ENCODE measurements around the gene BTBD2.

Gene BTBD2

GRCh38 chr19:1975162-1975480 is 40.4 kb downstream of the BTBD2 start:
- no peak for DNase-seq (ENCODE audit: insufficient read length, low spot score)
- FAIRE-seq: no peak
- TF ChIP-seq CTCF (IDR thresholded peaks at IDR 0.05; ENCODE audit: insufficient read depth, missing control alignments): no peak

GRCh38 chr19:1974381-1975161 is 40.9 kb downstream of the BTBD2 start:
- FAIRE-seq: no peak
- DNase-seq (ENCODE audit: insufficient read length, low spot score): no peak
- TF ChIP-seq CTCF (IDR thresholded peaks at IDR 0.05; ENCODE audit: insufficient read depth, missing control alignments): no peak

- DNase-seq (ENCODE audit: insufficient read length, low spot score) (no peak), FAIRE-seq (no peak)
- no peak for TF ChIP-seq CTCF (IDR thresholded peaks at IDR 0.05; ENCODE audit: insufficient read depth, missing control alignments)
Measured at GRCh38 chr19:1970806-1971502, 44.6 kb downstream of the BTBD2 start.

- no peak for TF ChIP-seq CTCF (IDR thresholded peaks at IDR 0.05; ENCODE audit: insufficient read depth, missing control alignments)
- FAIRE-seq (no peak), DNase-seq (ENCODE audit: insufficient read length, low spot score) (no peak)
Measured at GRCh38 chr19:1970003-1970805, 45.3 kb downstream of the BTBD2 start.

- TF ChIP-seq CTCF (IDR thresholded peaks at IDR 0.05; ENCODE audit: insufficient read depth, missing control alignments): no peak
- FAIRE-seq (no peak), DNase-seq (ENCODE audit: insufficient read length, low spot score) (no peak)
Measured at GRCh38 chr19:1969176-1970002, 46.1 kb downstream of the BTBD2 start.

- no peak for DNase-seq (ENCODE audit: insufficient read length, low spot score)
- TF ChIP-seq CTCF (IDR thresholded peaks at IDR 0.05; ENCODE audit: insufficient read depth, missing control alignments): no peak
- FAIRE-seq: no peak
Measured at GRCh38 chr19:1968279-1969175, 47.0 kb downstream of the BTBD2 start.
